Measurements from ENCODE around the gene SMYD3.

DNA sequence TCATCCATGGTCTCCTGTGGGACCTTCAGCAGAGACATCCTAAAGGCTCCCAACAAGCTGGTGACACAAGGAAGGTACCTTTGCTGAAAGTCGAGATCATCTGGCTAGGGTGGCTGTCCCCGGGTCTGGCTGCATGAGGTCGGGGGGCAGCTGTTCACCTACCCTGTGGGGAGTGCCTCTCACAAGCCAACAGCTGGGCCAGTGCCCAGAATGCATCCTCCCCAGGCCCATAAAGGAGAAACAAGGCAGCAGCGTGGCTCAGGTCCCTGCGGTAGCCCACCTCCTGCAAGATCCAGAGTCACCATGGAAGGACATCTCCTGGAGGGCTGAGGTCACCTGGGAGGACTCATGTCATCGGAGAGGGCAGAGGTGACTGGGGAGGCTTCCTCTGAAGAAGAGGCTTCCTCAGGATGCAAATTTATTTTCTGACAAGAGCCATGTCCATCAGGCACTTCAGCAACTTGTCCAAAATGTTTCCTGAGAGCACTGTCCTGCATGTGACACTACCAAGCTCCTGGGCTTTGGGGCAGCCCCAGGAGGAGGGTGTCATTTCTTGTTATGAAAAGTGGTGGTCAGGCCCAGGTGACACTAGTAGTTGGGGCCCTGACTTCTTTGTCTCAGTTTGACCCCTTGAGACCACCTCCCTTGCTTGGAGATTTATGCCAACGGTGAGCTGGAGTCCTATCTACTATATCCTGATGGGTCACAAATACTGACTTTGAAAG, 6.7 kb upstream of the SMYD3 start:
- TF ChIP-seq, protein P1, sequence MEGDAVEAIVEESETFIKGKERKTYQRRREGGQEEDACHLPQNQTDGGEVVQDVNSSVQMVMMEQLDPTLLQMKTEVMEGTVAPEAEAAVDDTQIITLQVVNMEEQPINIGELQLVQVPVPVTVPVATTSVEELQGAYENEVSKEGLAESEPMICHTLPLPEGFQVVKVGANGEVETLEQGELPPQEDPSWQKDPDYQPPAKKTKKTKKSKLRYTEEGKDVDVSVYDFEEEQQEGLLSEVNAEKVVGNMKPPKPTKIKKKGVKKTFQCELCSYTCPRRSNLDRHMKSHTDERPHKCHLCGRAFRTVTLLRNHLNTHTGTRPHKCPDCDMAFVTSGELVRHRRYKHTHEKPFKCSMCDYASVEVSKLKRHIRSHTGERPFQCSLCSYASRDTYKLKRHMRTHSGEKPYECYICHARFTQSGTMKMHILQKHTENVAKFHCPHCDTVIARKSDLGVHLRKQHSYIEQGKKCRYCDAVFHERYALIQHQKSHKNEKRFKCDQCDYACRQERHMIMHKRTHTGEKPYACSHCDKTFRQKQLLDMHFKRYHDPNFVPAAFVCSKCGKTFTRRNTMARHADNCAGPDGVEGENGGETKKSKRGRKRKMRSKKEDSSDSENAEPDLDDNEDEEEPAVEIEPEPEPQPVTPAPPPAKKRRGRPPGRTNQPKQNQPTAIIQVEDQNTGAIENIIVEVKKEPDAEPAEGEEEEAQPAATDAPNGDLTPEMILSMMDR (IDR thresholded peaks at IDR 0.05; ENCODE audit: low read depth, low read length, poor library complexity, severe bottlenecking): no peak
- no peak for TF ChIP-seq EZH2phosphoT487 (IDR thresholded peaks at IDR 0.05; ENCODE audit: borderline replicate concordance, low read length)

All from DOHH2 (cell line).